SU-DHL-6 (cell line): ENCODE measurements around the gene CGB8.

Experiments
- EZH2phosphoT487 ChIP-seq: fragments of 200-600 bp; sonication (generic), shearing (Covaris generic); conservative IDR thresholded peaks from 2 replicates; pipeline ENCODE4 v1.6.1; 2018; ENCODE audit warnings: mild to moderate bottlenecking, antibody characterized with exemption, low read length, moderate library complexity, mixed read lengths
- TF ChIP-seq, protein P1 (sequence below): fragments of 200-600 bp; sonication (generic); IDR thresholded peaks from one replicate; pipeline ENCODE4 v1.5.1; 2017; ENCODE audit warnings: antibody characterized with exemption, mild to moderate bottlenecking, low read length, moderate library complexity; ENCODE audit not compliant: insufficient read depth, poor library complexity, severe bottlenecking

DNA sequence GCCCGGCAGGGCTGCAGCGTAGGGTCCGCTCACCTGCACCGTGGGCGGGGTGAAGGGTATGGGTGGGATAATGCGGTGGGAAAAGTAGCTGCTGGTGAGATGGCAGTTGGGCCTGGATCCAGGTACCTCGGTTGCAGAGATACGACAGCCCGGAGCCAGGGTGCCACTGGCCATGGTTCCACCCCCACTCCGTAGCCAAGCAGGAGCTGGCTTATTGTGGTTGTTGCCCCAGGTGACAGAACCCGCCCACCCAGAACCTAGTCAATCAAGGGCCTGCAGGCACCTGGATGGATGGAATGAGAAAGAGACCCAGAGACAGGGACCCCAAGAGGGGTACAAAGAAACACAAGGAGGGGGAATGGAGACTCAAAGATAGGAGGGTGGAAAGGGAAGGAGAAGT lies 28.6 kb downstream of the CGB8 start:
- TF ChIP-seq, protein P1, sequence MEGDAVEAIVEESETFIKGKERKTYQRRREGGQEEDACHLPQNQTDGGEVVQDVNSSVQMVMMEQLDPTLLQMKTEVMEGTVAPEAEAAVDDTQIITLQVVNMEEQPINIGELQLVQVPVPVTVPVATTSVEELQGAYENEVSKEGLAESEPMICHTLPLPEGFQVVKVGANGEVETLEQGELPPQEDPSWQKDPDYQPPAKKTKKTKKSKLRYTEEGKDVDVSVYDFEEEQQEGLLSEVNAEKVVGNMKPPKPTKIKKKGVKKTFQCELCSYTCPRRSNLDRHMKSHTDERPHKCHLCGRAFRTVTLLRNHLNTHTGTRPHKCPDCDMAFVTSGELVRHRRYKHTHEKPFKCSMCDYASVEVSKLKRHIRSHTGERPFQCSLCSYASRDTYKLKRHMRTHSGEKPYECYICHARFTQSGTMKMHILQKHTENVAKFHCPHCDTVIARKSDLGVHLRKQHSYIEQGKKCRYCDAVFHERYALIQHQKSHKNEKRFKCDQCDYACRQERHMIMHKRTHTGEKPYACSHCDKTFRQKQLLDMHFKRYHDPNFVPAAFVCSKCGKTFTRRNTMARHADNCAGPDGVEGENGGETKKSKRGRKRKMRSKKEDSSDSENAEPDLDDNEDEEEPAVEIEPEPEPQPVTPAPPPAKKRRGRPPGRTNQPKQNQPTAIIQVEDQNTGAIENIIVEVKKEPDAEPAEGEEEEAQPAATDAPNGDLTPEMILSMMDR: no peak
- no peak for TF ChIP-seq EZH2phosphoT487
